GM12878 (cell line): ENCODE measurements around the gene DTD1.

Experiments
- BCL11A ChIP-seq: IDR thresholded peaks from 2 replicates; pipeline ENCODE4 v1.6.1; 2011; ENCODE audit warnings: low read depth, low read length
- CREM ChIP-seq: IDR thresholded peaks from 2 replicates; pipeline ENCODE4 v1.6.1; 2014; ENCODE audit warnings: antibody characterized with exemption, low read depth
- CTCF ChIP-seq, 3 experiments: IDR thresholded peaks in 2 of 3; conservative IDR thresholded peaks in 1 of 3; 2 replicates each; pipeline ENCODE4 v1.5.1; 2011; ENCODE audit warnings: low read depth in 3 of 3, low read length in 3 of 3, mild to moderate bottlenecking in 3 of 3, control low read depth in 2 of 3, moderate library complexity in 2 of 3, inconsistent platforms in 1 of 3, mixed read lengths in 1 of 3; ENCODE audit not compliant: control insufficient read depth in 2 of 3, insufficient read depth in 1 of 3; ENCODE audit errors: extremely low read depth in 1 of 3
- EGR1 ChIP-seq, 2 experiments: IDR thresholded peaks; 1 replicate in 1 of 2; 2 replicates in 1 of 2; pipeline ENCODE4 v1.6.1; 2011 to 2012; ENCODE audit warnings: low read depth in 2 of 2, low read length in 2 of 2, borderline replicate concordance in 1 of 2, mild to moderate bottlenecking in 1 of 2, moderate library complexity in 1 of 2
- EP300 ChIP-seq, 2 experiments: fragments of 150-350 bp in 1 of 2; IDR thresholded peaks; 2 replicates each; pipeline ENCODE4 v1.6.1; 2011 to 2012; ENCODE audit warnings: low read depth in 2 of 2, low read length in 2 of 2, borderline replicate concordance in 1 of 2, improper control_type of control experiment in 1 of 2, inconsistent platforms in 1 of 2; ENCODE audit not compliant: control insufficient read depth in 1 of 2
- EZH2 ChIP-seq: IDR thresholded peaks from 2 replicates; pipeline ENCODE4 v1.6.1; 2012; ENCODE audit warnings: low read depth, mild to moderate bottlenecking, control low read depth, inconsistent platforms, low read length, borderline replicate concordance; ENCODE audit not compliant: control insufficient read depth
- HDAC2 ChIP-seq: fragments of 200-600 bp; sonication (generic); IDR thresholded peaks from 2 replicates; pipeline ENCODE4 v1.6.1; 2017
- NKRF ChIP-seq: fragments of 450-650 bp; conservative IDR thresholded peaks from 2 replicates; pipeline ENCODE4 v1.6.1; 2017; ENCODE audit warnings: mild to moderate bottlenecking, moderate library complexity
- POLR2A ChIP-seq: IDR thresholded peaks from 2 replicates; pipeline ENCODE4 v1.6.1; 2011; ENCODE audit warnings: low read depth, mild to moderate bottlenecking, low read length
- POU2F2 ChIP-seq: IDR thresholded peaks from 3 replicates; pipeline ENCODE4 v1.6.1; 2011; ENCODE audit warnings: low read depth, mild to moderate bottlenecking, low read length, borderline replicate concordance
- TF ChIP-seq, protein P1 (sequence below): fragments of 450-650 bp; IDR thresholded peaks from 2 replicates; pipeline ENCODE4 v1.6.1; 2014; ENCODE audit warnings: mild to moderate bottlenecking
- TF ChIP-seq, protein P2 (sequence below): fragments of 450-650 bp; IDR thresholded peaks from 2 replicates; pipeline ENCODE4 v1.6.1; 2017; ENCODE audit warnings: mild to moderate bottlenecking
- TF ChIP-seq, protein P3 (sequence below): IDR thresholded peaks from 2 replicates; pipeline ENCODE4 v1.6.1; 2011; ENCODE audit warnings: low read depth, low read length, improper control_type of control experiment, borderline replicate concordance

GRCh38 chr20:18774207-18774606, 186.4 kb downstream of the DTD1 start:
- TF ChIP-seq BCL11A (no peak), POU2F2 (no peak), EZH2 (no peak), CREM (no peak), EGR1 (IDR thresholded peaks at IDR 0.05; ENCODE audit: borderline replicate concordance in 1 of 2, low read depth in 2 of 2, low read length in 2 of 2) (no peak), NKRF (no peak), EP300 (IDR thresholded peaks at IDR 0.05; ENCODE audit: borderline replicate concordance in 1 of 2, control insufficient read depth in 1 of 2, low read depth in 2 of 2, low read length in 2 of 2) (no peak), CTCF (IDR thresholded peaks at IDR 0.05 in 2 of 3, conservative IDR thresholded peaks at IDR 0.05 in 1 of 3; ENCODE audit: control insufficient read depth in 2 of 3, extremely low read depth in 1 of 3, insufficient read depth in 1 of 3, low read depth in 3 of 3, low read length in 3 of 3) (no peak), HDAC2 (no peak), POLR2A (no peak)
- TF ChIP-seq, protein P1, sequence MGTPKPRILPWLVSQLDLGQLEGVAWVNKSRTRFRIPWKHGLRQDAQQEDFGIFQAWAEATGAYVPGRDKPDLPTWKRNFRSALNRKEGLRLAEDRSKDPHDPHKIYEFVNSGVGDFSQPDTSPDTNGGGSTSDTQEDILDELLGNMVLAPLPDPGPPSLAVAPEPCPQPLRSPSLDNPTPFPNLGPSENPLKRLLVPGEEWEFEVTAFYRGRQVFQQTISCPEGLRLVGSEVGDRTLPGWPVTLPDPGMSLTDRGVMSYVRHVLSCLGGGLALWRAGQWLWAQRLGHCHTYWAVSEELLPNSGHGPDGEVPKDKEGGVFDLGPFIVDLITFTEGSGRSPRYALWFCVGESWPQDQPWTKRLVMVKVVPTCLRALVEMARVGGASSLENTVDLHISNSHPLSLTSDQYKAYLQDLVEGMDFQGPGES, result no peak
- TF ChIP-seq, protein P2, sequence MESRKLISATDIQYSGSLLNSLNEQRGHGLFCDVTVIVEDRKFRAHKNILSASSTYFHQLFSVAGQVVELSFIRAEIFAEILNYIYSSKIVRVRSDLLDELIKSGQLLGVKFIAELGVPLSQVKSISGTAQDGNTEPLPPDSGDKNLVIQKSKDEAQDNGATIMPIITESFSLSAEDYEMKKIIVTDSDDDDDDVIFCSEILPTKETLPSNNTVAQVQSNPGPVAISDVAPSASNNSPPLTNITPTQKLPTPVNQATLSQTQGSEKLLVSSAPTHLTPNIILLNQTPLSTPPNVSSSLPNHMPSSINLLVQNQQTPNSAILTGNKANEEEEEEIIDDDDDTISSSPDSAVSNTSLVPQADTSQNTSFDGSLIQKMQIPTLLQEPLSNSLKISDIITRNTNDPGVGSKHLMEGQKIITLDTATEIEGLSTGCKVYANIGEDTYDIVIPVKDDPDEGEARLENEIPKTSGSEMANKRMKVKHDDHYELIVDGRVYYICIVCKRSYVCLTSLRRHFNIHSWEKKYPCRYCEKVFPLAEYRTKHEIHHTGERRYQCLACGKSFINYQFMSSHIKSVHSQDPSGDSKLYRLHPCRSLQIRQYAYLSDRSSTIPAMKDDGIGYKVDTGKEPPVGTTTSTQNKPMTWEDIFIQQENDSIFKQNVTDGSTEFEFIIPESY, result no peak
- TF ChIP-seq, protein P3, sequence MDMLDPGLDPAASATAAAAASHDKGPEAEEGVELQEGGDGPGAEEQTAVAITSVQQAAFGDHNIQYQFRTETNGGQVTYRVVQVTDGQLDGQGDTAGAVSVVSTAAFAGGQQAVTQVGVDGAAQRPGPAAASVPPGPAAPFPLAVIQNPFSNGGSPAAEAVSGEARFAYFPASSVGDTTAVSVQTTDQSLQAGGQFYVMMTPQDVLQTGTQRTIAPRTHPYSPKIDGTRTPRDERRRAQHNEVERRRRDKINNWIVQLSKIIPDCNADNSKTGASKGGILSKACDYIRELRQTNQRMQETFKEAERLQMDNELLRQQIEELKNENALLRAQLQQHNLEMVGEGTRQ, result no peak
